Liver (tissue), 9 donors: ENCODE measurements around the gene GBGT1. TPM values are rescaled to one million over a fixed set of nuclear protein-coding genes. Genes with fewer than 3 reads are reported as not detected.

Experiments used
- DNase-seq: peaks from one replicate; pipeline ENCODE4 v3.0.0-alpha.2; 2017; ENCODE audit warnings: low spot score
- H3K27ac ChIP-seq, 2 donors: one replicate each; pipeline ENCODE4 v1.7.0; 2013; ENCODE audit warnings: inconsistent platforms in 2 of 2, low read length in 2 of 2, control low read depth in 1 of 2, low read depth in 1 of 2, mild to moderate bottlenecking in 1 of 2
- H3K27me3 ChIP-seq, 4 donors: one replicate each; pipeline versions ENCODE4 v1.6.1 to v1.7.0; 2013; ENCODE audit warnings: low read length in 3 of 4, inconsistent platforms in 1 of 4, mild to moderate bottlenecking in 1 of 4, moderate library complexity in 1 of 4; ENCODE audit not compliant: control insufficient read depth in 4 of 4, insufficient read depth in 4 of 4
- H3K36me3 ChIP-seq, 4 donors: one replicate each; pipeline versions ENCODE4 v1.6.1 to v1.7.0; 2013; ENCODE audit warnings: low read length in 3 of 4, mild to moderate bottlenecking in 3 of 4, low read depth in 1 of 4, moderate library complexity in 1 of 4; ENCODE audit not compliant: control insufficient read depth in 4 of 4, insufficient read depth in 3 of 4
- H3K4me1 ChIP-seq, 4 donors: one replicate each; pipeline versions ENCODE4 v1.6.1 to v1.7.0; 2013; ENCODE audit warnings: low read length in 3 of 4, mild to moderate bottlenecking in 3 of 4, moderate library complexity in 1 of 4; ENCODE audit not compliant: control insufficient read depth in 4 of 4, insufficient read depth in 4 of 4
- H3K4me3 ChIP-seq, 3 donors: one replicate each; pipeline versions ENCODE4 v1.6.1 to v1.7.0; 2013; ENCODE audit warnings: low read length in 3 of 3, control low read depth in 1 of 3, low read depth in 1 of 3, mild to moderate bottlenecking in 1 of 3
- H3K9ac ChIP-seq, 2 donors: one replicate each; pipeline ENCODE4 v1.7.0; 2013; ENCODE audit warnings: low read length in 2 of 2, mild to moderate bottlenecking in 2 of 2, moderate library complexity in 2 of 2, control low read depth in 1 of 2, low read depth in 1 of 2
- H3K9me3 ChIP-seq, 4 donors: one replicate each; pipeline versions ENCODE4 v1.6.1 to v1.7.0; 2013; ENCODE audit warnings: low read length in 3 of 4; ENCODE audit not compliant: control insufficient read depth in 4 of 4
- ATF3 ChIP-seq: IDR thresholded peaks from 2 replicates; pipeline ENCODE4 v1.6.1; 2016; ENCODE audit warnings: antibody characterized with exemption
- CTCF ChIP-seq: fragments of 150-350 bp; IDR thresholded peaks from 2 replicates; pipeline ENCODE4 v1.5.1; 2017; ENCODE audit warnings: improper control_type of control experiment, low read depth, low read length; ENCODE audit not compliant: missing input control
- EGR1 ChIP-seq, 2 donors: IDR thresholded peaks; 2 replicates each; pipeline ENCODE4 v1.6.1; 2016 to 2018; ENCODE audit warnings: antibody characterized with exemption in 2 of 2, low read depth in 2 of 2
- FOXA1 ChIP-seq: IDR thresholded peaks from 2 replicates; pipeline ENCODE4 v1.6.1; 2016; ENCODE audit warnings: antibody characterized with exemption
- FOXA2 ChIP-seq: IDR thresholded peaks from 2 replicates; pipeline ENCODE4 v1.6.1; 2016; ENCODE audit warnings: antibody characterized with exemption
- GABPA ChIP-seq, 2 donors: IDR thresholded peaks in 1 of 2; conservative IDR thresholded peaks in 1 of 2; 2 replicates each; pipeline ENCODE4 v1.6.1; 2016; ENCODE audit warnings: antibody characterized with exemption in 2 of 2, mild to moderate bottlenecking in 1 of 2, moderate library complexity in 1 of 2
- HNF4A ChIP-seq, 2 donors: conservative IDR thresholded peaks; 2 replicates each; pipeline ENCODE4 v1.6.1; 2016; ENCODE audit warnings: antibody characterized with exemption in 2 of 2, mild to moderate bottlenecking in 2 of 2
- HNF4G ChIP-seq: IDR thresholded peaks from 2 replicates; pipeline ENCODE4 v1.6.1; 2016; ENCODE audit warnings: antibody characterized with exemption
- JUND ChIP-seq, 2 donors: IDR thresholded peaks; 2 replicates each; pipeline ENCODE4 v1.6.1; 2016; ENCODE audit warnings: antibody characterized with exemption in 2 of 2
- MAX ChIP-seq: IDR thresholded peaks from 2 replicates; pipeline ENCODE4 v1.6.1; 2016; ENCODE audit warnings: antibody characterized with exemption
- NR2F2 ChIP-seq: IDR thresholded peaks from 2 replicates; pipeline ENCODE4 v1.6.1; 2016; ENCODE audit warnings: antibody characterized with exemption
- RAD21 ChIP-seq, 2 donors: IDR thresholded peaks; 2 replicates each; pipeline ENCODE4 v1.6.1; 2016; ENCODE audit warnings: antibody characterized with exemption in 2 of 2, mild to moderate bottlenecking in 2 of 2
- SP1 ChIP-seq: IDR thresholded peaks from 2 replicates; pipeline ENCODE4 v1.6.1; 2018; ENCODE audit warnings: antibody characterized with exemption, mild to moderate bottlenecking
- TAF1 ChIP-seq: conservative IDR thresholded peaks from 2 replicates; pipeline ENCODE4 v1.6.1; 2016; ENCODE audit warnings: antibody characterized with exemption, mild to moderate bottlenecking
- YY1 ChIP-seq: IDR thresholded peaks from 2 replicates; pipeline ENCODE4 v1.6.1; 2016; ENCODE audit warnings: antibody characterized with exemption, mild to moderate bottlenecking
- ZBTB33 ChIP-seq: IDR thresholded peaks from 2 replicates; pipeline ENCODE4 v1.6.1; 2016; ENCODE audit warnings: antibody characterized with exemption
- WGBS: extraction: QIAGEN DNeasy Blood & Tissue Kit; methylation state at CpG from one replicate; pipeline ENCODE4 v1.1.7; 2013; 5-methylcytosine and 5-hydroxymethylcytosine counted together
- polyA plus RNA-seq, 2 donors: library from polyadenylated mRNA; stranded (reverse) in 1 of 2; unstranded in 1 of 2; fragments of 200-250 nt in 1 of 2; fragments of >200 nt in 1 of 2; fragmentation: Nextera tagmentation in 1 of 2; extraction: Ambion mirVana in 1 of 2; gene quantifications; one replicate each; pipeline versions ENCODE4 v1.2.1 to v1.2.3, GENCODE V29; 2013 to 2015
- total RNA-seq, 2 donors: library from RNA; depleted of rRNA; stranded (reverse); fragments of >200 nt; gene quantifications; one replicate each; pipeline ENCODE4 v1.2.3, GENCODE V29; 2014
- TF ChIP-seq, protein P1 (sequence below): IDR thresholded peaks from 2 replicates; pipeline ENCODE4 v1.6.1; 2016; ENCODE audit warnings: antibody characterized with exemption, mild to moderate bottlenecking
- donor health status: healthy.
- donor health status: healthy.
- donor health status: healthy.
- donor health status: healthy.
- donor health status: healthy.

Gene GBGT1
- total and polyA plus RNA-seq, 4 donors = 0.33 to 25.7 (median 2.3) TPM

GRCh38 chr9:133207540-133208170, 43.9 kb upstream of the GBGT1 start:
- Histone ChIP-seq H3K9ac (no peak overlapping the region), H3K4me3 (no peak overlapping the region), H3K4me1 (no peaks in the 10 kb centered on the region), H3K27me3 (peaks cover 0 to 6% (median 0%) of the 10 kb centered on the region in 4 donors), H3K27ac (no peak overlapping the region), H3K9me3 (peaks cover 0 to 5% (median 0%) of the 10 kb centered on the region in 4 donors), H3K36me3 (no peaks in the 10 kb centered on the region)
- no peak for DNase-seq
- TF ChIP-seq MAX (no peak), FOXA1 (no peak), RAD21 (IDR thresholded peaks at IDR 0.05) (no peak), SP1 (no peak), GABPA (IDR thresholded peaks at IDR 0.05 in 1 of 2, conservative IDR thresholded peaks at IDR 0.05 in 1 of 2) (no peak), CTCF (no peak), EGR1 (IDR thresholded peaks at IDR 0.05; ENCODE audit: low read depth in 2 of 2) (no peak), TAF1 (no peak), JUND (IDR thresholded peaks at IDR 0.05) (no peak), HNF4G (no peak)
- TF ChIP-seq, protein P1, sequence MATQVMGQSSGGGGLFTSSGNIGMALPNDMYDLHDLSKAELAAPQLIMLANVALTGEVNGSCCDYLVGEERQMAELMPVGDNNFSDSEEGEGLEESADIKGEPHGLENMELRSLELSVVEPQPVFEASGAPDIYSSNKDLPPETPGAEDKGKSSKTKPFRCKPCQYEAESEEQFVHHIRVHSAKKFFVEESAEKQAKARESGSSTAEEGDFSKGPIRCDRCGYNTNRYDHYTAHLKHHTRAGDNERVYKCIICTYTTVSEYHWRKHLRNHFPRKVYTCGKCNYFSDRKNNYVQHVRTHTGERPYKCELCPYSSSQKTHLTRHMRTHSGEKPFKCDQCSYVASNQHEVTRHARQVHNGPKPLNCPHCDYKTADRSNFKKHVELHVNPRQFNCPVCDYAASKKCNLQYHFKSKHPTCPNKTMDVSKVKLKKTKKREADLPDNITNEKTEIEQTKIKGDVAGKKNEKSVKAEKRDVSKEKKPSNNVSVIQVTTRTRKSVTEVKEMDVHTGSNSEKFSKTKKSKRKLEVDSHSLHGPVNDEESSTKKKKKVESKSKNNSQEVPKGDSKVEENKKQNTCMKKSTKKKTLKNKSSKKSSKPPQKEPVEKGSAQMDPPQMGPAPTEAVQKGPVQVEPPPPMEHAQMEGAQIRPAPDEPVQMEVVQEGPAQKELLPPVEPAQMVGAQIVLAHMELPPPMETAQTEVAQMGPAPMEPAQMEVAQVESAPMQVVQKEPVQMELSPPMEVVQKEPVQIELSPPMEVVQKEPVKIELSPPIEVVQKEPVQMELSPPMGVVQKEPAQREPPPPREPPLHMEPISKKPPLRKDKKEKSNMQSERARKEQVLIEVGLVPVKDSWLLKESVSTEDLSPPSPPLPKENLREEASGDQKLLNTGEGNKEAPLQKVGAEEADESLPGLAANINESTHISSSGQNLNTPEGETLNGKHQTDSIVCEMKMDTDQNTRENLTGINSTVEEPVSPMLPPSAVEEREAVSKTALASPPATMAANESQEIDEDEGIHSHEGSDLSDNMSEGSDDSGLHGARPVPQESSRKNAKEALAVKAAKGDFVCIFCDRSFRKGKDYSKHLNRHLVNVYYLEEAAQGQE = no peak
- 87% methylated on average over 16 of the region's 16 CpGs for WGBS

DNA sequence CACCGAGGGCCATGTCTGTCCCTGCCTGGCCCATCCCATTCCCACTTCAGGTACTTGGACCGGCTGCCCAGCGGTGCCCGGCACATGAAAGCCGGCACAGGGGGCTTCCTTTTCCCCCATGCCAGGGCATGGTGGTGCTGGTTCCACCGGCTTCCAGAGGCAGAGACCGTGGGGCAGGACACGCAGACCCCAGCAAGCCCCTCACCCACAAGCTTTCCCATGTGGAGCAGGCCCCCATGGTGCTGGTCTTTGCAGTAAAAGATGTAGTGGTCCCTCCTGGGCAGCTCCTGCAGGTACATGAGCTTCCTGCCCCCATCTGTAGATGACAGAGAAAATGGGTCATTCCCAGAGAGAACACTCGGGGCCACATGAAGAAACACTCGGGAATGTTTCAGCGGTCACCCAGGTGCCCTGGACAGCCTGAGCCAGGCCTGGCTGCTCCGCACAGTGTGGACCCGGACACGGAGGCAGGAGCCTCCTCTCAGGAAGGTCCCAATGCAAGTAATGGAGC, 43.4 kb upstream of the GBGT1 start:
- Histone ChIP-seq H3K27ac (no peak overlapping the region), H3K27me3 (peaks cover 0 to 6% (median 0%) of the 10 kb centered on the region in 4 donors), H3K4me3 (no peak overlapping the region), H3K9me3 (peaks cover 0 to 5% (median 0%) of the 10 kb centered on the region in 4 donors), H3K9ac (no peak overlapping the region), H3K4me1 (no peaks in the 10 kb centered on the region), H3K36me3 (no peaks in the 10 kb centered on the region)
- 84% methylated on average over 14 of the region's 14 CpGs for WGBS
- DNase-seq = no peak
- no peak for TF ChIP-seq TAF1
- no peak for TF ChIP-seq GABPA (IDR thresholded peaks at IDR 0.05 in 1 of 2, conservative IDR thresholded peaks at IDR 0.05 in 1 of 2)
- no peak for TF ChIP-seq HNF4A (conservative IDR thresholded peaks at IDR 0.05)
- no peak for TF ChIP-seq FOXA2
- TF ChIP-seq FOXA1 = no peak
- no peak for TF ChIP-seq NR2F2
- TF ChIP-seq CTCF = no peak
- TF ChIP-seq YY1 = no peak
- TF ChIP-seq SP1 = no peak
- TF ChIP-seq EGR1 (IDR thresholded peaks at IDR 0.05; ENCODE audit: low read depth in 2 of 2) = no peak
- no peak for TF ChIP-seq ZBTB33
- no peak for TF ChIP-seq JUND (IDR thresholded peaks at IDR 0.05)
- TF ChIP-seq ATF3 = no peak
- TF ChIP-seq, protein P1 = no peak
